ENCODE results near the gene DCAF15.
"Not testable (repeated sequence)": the region's sequence is repeated elsewhere in the genome, so short reads cannot be mapped to it uniquely, and the experiment has no call there.

The DCAF15 gene

GRCh38 chr19:13959141-13959961 is 7.0 kb downstream of the DCAF15 start:
- no peak for DNase-seq

GRCh38 chr19:13959962-13960862 is 7.9 kb downstream of the DCAF15 start:
- DNase-seq, result no peak

GRCh38 chr19:13960863-13961784 is 8.8 kb downstream of the DCAF15 start:
- no peak for DNase-seq

- DNase-seq, result no peak
Observed at GRCh38 chr19:13961826-13962698, 9.8 kb downstream of the DCAF15 start.

- peak in 1 of 51 donors; percentile 10 for DNase-seq
Observed at GRCh38 chr19:13962699-13963602, 10.6 kb downstream of the DCAF15 start.

GRCh38 chr19:13963603-13964105 is 11.3 kb downstream of the DCAF15 start:
- no peak for DNase-seq

- DNase-seq, result no peak
Observed at GRCh38 chr19:13964776-13965175, 12.5 kb downstream of the DCAF15 start.

GRCh38 chr19:13965377-13965896 is 13.1 kb downstream of the DCAF15 start:
- DNase-seq, result no peak

GRCh38 chr19:13965926-13966683 is 13.8 kb downstream of the DCAF15 start:
- no peak for DNase-seq

GRCh38 chr19:13966684-13967128 is 14.4 kb downstream of the DCAF15 start:
- no peak for DNase-seq

- DNase-seq, result not testable (repeated sequence)
Observed at GRCh38 chr19:13967206-13967605, 14.9 kb downstream of the DCAF15 start.

GRCh38 chr19:13968383-13968935 is 16.1 kb downstream of the DCAF15 start:
- no peak for DNase-seq

GRCh38 chr19:13968999-13969398 is 16.7 kb downstream of the DCAF15 start:
- DNase-seq, result no peak

GRCh38 chr19:13969897-13970296 is 17.6 kb downstream of the DCAF15 start:
- DNase-seq, result peak in 1 of 51 donors; percentile 47

GRCh38 chr19:13971868-13972267 is 19.6 kb downstream of the DCAF15 start:
- DNase-seq, result not testable (repeated sequence)

- no peak for DNase-seq
Observed at GRCh38 chr19:13972368-13973155, 20.3 kb downstream of the DCAF15 start.

- not testable (repeated sequence) for DNase-seq
Observed at GRCh38 chr19:13973479-13973878, 21.2 kb downstream of the DCAF15 start.

All from hypothalamus (tissue), 51 donors.